ENCODE results near the gene MYOM3.

The MYOM3 gene

DNA sequence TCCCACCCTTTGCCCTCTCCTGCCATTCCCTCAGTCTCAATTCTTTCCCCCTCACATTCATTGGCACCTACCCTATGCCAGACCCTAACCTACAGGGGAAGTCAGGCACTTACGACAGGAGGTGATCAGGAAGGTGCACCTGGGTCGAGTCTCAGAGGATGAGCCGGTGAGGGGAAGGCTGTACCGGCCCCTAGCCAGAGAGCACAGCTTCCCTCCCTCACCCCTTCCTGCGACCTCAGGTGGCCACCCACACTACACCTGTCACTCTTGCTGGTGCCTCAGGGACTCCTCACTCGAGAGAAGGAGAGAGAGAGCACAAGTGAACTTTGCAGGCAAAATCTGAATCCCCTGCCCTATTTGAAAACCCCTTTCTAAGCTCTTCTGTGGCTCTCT, 1.7 kb upstream of the MYOM3 start:
- DNase-seq: no peak

DNA sequence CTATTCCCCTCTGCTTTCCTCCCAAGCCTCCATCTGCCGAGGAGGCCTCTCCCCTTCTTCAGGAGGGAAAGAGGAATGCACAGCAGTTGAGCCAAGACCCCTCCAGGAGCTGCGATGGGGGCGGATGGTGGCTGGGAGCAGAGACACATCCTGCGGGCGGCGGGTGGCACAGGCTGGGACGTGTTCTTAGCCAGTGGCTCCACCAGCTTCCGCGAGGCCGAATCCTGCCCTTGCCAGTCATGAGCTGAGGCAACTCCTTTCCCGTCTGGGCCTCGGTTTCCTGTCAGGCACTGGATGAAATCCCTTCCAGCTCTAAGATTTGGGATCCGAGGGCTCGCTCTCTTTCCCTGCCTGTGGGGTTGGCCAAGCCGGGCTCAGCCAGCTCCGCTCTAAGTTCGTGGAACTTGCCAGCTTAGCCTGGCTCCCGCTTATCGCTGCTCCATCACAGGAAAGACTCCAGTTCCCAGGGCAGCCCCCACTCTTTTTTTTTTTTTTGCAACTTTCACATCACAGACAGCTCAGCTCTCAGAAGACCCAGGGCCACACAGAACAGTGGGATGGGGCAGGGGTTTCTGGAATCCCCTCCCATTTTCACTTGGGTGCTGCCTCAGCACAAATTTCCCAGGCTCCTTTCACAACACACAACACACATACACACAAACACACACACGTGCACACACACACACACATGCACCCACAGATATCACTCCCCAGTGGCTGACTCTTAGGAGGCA, 506 bp downstream of the MYOM3 start:
- no peak for DNase-seq

DNA sequence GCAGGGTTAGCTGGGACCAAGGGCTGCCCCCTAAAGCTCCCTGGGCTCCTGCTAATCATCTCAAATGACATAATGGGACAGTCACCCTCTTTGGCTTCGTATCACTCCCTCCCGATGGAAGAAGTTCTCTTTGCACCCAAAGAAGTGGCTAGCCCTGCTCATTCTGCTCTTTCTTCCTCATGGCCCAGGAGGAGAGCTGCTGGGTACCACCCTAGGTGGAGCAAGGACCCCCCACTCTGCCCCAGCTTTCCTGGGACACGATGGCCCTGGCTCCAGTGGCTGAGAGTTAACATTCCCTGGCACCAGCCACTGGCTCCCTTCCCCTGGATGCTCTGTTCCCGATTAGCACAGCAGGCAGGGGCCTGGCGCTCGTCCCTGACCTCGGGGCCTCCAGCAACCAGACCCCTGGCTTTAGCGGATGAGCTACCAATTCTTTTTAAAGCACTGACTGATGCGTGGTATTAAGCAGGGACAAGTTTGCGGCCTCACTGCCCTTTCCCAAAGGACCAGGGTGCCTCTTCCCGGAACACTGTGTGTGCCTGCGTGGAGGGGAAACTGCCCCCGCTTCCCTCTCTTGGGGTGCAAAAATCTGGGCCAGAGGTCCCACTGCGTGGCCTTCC, 1.2 kb downstream of the MYOM3 start:
- DNase-seq: no peak

DNA sequence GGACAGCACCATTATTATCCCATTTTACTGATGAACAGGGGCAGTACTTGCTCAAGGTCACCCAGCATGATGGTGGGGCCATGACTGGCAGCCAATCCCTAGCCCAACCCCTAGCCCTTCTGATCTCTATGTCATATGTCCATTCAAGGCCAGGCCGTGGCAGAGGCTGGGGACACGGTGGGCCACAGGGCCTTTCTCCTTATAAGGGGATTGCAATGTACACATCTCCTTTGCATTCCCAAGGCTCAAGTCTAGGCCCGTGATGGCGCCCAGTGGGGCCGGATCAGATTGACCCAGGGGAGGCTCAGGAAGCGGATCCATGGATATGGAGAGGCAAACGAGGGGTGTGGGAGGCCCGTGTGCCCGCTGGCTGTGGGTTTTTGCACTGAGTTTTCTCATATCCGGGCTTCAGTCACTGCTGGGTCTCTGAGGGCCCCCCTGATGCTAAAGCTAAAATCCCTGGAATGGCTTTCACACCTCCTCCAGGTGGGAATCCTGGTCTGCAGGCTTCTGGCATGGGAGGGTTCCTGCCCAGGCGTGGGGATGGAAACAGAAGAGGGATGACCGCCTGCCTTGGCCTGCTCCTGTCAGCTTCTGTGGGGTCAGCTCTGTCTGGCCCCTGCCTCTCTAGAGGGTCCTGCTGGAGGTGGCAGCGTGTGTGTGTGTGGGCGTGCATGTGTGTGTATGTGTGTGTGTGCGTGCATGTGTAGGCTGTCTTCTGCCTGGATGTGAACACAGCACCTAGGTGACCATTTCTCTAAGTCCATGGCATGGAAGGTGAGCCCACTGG, 2.1 kb downstream of the MYOM3 start:
- no peak for DNase-seq

DNA sequence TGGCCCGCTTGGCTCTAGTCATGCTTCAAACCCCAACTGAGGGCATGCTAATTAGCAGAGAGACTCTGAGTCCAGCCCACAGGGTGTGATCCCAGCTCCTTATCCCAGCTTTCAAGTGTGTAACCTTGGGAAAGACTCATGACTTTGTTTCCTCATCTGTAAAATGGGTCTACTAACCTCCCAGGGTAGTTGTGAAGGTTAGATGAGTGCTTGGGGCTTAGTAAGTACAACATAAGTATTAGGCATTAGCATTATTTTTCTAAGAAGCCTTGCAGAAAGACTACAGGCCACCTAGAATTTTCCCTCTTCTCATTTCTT, 2.8 kb downstream of the MYOM3 start:
- no peak for DNase-seq

DNA sequence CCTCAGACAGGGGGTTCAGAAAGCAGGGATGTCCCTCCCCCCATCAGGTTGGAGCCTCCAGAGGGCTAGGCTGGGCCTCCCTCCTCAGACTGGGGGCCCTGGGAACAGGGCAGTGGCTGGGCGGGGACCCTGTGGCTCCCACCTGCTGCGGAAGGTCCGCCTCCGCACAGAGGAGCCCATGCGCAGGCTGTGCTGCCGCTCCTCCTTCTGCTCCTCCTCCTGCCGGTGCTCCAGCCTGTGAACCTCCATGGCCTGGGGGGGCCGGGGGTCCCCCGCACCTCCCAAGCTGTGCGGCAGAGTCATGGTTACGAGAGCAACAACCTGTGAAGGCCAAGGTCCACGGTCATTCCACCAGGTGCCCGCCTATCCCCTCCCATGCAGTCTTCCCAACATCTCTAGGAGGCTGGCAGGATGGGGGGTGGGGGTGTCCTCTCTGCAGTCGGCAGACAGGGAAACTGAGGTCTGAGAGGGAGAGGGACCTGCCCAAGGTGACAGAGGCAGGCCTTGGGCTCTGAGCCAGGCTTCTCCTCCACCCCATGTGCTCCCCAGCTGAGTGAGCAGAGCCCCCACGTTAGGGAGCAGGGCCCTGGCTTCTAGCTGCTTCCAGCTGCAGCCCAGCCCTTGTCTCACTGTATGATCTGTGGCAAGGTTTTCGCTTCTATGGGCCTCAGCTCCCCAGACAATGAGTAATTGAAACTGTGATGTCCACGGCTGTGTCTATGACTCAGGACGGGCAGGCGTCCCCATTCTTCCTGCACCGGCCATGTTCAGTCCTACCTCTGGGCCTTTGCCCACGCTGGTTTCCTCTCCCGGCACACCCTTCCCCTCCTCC, 3.4 kb downstream of the MYOM3 start:
- no peak for DNase-seq

DNA sequence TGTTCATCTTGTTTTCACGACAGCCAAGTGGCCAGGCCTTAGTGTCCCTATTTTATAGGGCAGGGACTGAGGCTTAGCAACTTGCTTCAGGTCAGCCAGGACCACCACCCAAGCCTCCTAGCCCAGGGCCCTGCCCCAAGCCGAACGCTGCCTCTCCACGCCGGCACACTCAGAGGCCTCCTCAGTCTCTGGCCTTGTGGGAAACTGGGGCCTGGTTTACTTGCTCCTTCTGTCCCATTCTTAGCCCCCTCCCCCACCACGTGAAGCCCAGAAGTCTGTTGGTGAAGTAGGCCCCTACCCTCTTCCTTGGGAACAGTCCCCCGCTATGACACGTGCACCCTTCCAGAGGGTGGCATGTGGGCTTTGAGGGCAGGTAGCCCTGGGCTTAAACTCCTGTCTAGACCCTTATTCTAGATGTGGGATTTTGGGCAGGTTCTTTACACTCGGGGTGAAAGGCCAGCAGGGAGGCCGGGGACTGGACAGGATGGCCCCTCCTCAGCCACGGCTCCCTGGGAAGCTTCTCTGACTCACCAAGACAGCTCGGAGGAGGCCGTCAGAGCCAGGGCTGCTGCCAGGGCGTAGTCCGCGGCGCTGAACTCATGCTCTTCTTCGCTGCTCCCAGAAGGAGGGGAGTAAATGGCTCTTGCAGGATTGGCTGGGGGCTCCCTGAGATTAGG, 4.3 kb downstream of the MYOM3 start:
- no peak for DNase-seq

DNA sequence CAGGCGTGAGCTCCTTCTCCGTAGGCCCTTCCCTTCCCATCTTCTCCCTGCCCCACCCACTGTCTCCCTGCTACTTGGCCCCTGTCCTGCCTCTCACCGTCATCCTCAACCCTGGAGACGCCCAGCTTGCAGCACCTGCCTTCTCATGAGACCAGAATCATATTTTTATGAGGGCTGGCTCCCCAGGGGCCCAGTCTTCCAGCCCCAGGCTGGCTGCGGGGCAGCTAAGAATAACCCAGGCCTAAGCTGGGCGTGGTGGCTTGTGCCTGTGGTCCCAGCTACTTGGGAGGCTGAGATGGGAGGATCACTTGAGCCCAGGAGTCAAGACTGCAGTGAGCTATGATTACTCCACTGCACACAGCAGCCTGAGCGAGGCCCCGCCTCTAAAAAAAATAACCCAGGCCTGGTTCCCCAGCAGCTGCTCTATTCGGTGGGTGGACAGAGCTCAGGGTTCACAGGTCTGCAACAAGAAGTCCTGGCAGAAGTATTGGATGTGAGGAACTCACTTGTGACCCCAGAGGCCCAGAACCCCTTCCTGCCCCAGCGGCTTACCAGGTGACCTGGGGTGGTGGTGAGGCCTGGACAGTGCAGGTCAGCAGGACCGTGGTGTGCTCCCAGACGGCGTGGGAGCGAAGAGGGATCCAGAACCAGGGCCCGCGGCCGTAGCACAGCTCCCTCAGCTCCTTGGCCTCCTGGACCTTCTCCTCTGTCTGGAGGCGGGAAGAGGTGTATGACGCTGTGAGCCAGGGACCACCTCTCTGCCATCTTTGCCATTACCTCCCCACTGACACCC, 6.4 kb downstream of the MYOM3 start:
- DNase-seq: no peak

DNA sequence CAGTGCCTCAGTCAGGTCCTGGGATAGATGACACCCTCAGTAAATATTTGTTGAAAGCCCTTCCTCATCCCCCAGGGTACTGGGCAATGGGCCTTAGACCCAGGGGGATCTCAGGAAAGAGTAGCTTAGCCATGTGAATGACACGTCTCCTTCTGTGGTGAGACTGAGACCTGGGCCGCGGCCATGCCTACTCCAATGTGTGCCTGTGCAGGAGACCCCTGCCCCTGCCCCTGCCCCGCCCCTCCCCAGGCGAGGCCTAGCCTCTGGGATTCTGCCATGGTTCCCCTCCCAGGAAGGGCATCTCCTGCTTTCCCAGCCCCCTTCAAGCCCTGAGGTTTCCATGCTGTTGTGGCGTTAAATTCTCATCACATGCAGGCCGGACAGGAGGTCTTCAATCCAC, 7.1 kb downstream of the MYOM3 start:
- no peak for DNase-seq

DNA sequence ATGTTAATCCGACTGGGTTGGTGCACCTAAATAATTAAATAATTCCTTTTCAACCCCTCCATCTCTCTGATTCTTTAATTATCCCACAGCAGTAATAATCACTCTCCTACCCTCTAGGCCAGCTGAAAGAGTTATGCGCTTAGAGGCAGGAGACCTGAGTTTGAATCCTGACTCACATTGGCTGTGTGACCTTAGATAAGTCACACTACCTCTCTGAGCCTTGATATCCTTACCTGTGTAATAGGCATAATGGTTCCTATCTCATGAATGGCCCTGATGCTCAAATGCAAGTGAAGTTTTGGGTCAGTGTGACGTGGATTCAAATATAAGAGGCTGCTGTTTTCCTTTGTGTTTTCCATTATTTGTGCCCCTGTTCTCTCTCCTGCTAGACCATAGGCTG, 8.1 kb downstream of the MYOM3 start:
- DNase-seq: no peak

DNA sequence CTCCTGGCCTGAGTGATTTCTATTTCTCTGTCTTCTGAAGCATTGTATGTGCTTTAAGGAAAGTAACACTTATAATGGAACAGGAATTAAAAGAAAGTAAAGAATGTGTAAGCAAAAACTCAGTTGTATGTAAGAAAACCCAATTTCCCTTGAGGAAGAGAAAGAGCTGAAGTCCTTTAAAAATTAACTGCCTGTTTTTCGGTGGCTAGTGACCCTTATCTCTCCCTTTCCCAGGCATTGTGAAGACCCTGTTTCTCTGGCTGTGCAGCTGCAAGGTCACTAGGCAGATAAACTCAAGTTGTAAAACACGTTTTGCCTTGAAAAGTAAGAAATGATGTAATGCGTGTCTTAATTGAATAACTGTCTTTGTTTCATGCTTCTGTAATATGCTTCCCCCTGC, 8.5 kb downstream of the MYOM3 start:
- DNase-seq: no peak

DNA sequence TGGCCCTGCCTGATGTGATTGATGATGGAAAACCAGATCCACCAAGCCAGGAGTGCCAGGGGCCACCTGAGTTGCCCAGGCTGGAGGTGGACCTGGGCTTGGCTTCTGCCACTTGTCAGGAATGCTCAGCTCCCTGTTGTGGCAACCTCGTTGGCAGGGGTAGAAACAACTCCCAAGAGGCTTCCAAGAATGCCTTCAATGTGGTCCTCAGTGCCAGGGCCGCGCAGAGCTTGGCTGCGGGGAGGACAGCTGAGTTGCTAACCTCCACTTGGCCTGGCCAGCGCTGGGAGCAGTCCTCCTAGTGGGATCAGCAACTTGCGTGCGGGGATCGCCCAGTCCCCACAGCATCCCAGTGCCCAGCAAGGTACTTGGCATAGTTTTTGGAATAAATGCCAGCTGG, 9.0 kb downstream of the MYOM3 start:
- DNase-seq: no peak

DNA sequence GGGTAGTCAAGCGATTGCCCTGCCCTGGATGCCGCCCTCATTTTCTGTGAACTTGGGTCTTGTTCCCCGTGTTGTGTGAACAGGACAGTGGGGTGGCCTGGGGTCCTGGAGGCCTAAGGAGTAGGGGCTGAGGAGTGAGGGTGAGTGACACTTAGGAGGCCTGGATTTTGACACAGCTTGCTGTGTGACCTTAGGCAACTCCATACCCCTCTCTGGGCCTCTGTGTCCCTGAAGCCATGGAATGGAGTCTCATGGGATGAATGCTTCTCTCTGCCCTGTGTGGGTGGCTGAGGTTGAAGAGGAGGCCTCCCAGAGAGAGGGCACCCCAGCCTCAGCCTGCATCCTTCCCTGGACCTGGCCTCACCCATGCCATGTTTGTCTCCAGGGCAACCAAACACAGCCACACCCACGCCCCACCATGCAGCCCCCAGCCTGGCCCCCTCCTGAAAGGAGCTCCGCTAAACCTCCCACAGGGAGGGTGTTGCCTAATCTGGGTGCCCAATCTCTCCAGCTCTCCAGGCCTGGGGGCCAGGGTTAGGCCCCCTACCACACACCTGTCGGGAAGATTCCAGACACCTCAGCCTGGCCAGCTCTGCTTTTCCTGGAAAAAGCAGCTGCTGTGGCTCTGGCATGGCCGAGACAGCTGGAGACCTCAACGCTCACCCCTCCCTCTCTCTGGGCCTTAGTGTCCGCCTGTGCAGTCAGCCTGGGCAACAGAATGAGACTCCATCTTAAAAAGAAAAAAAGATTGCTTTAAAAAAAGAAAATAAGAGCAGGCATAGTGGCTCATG, 9.9 kb downstream of the MYOM3 start:
- no peak for DNase-seq

DNA sequence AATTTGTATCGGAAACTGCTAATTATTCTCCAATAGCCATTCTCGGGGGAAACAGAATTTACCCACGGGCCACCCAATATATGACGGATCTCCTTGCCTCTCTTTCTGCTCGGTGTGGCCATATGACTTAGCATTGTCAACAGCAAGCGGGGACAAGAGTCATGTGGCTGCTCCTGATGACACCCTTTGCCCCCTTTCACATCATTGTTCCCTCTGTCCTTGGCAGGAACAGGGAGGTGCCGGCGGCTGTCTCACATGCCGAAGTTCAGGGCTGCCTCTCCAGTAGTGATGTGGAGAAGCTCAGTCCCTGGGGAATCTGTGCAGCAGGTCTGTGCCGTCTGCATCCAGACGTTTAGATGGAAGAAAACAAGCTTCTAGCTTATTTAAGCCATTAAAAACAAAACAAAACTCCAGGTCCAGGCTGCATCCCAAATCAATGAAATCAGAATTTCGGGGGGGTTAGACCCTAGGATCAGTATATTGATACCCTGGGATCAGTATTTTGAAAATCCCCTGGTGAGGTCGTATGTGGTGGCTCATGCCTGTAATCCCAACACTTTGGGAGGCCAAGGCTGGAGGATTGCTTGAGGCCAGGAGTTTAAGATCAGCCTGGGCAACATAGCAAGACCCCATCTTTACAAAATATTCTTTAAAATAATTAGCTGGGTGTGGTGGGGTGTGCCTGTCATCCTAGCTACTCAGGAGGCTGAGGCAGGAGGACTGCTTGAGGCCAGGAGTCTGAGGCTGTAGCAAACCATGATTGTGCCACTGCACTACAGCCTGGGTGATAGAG, 10.8 kb downstream of the MYOM3 start:
- no peak for DNase-seq

DNA sequence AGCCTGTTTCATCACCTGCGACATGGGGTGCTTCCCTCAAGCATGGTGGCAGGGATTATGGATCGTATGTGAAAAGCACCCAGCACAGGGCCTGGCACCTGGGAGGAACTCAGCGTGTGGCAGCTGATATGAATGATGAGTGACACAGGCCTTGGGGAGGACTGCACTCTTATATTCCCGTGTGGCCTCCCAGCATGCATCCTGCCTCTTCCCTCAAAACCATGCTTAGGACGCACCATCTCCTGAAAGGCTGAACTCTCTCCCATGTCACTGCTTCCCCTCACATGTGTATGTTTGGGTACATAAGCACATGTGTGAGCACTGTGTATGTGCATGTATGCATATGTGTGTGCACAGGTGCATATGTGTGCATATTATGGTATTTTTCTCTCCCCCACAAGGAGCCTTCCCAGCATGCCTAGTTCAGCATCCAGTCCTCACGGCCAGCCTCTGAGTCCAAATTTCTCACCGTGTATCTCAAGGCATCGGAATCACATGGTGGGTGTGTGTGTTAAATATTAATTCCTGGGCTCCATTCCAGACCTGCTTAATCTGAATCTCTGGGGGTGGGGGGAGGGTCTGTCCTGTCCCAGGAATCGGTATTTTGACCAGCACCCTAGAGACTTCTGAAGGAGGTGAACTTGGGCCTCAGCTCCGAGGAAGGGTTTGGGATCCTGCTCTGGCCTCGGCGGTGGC, 12.8 kb downstream of the MYOM3 start:
- no peak for DNase-seq

DNA sequence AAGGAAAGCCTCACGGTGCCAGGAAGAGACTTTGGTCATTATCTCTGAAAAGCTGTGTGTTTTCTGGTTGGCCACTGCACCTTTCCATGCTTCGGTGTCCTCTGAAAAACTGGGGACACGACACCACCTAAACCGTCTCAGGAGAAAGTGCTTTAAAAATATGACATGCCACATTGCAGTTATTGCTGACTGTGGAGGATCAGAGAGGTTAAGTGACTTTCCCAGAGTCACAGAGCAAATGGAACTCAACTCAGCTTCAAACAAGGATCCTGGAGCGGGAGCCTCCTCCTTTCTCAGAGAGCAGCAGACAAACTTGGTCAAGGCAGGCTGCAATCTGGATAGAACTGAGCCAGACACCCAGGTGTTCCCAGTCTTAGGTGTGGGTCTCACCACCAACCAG, 13.8 kb downstream of the MYOM3 start:
- no peak for DNase-seq

DNA sequence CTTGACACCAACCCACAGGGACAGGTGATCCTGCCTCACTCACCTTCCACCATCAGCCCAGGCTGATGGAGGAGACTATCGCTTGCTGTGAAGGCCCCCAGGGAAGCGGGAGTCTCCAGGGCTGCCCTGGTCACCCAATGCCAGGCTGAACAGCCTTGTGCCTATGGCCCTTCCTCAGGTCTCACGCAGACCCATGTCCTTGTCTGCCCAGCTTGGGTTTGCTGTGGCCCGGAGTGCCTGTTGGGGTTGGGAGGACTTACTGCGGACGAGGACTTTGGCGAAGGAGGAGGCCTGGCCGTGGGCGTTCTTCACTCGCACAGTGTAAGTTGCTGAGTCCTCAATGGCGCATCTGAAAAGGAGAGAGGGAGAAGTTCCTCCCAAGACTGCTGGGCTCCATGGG, 14.3 kb downstream of the MYOM3 start:
- no peak for DNase-seq

DNA sequence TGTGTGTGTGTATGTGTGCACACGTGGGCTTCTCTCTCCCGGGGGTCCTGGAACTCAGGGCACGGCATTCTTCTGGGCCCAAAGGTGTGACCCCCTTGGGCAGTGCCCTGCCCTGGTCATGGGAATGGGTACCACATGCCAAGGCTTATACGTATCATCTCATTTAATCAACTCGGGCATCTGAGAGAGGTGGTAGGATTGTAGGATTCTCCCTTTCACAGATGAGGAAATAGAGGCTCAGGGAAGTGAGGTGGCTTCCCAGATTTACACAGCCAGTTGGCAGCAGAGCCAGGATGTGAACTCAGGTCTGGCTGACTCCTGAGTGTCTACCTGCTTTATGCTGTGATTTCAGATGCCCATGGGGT, 15.2 kb downstream of the MYOM3 start:
- no peak for DNase-seq

DNA sequence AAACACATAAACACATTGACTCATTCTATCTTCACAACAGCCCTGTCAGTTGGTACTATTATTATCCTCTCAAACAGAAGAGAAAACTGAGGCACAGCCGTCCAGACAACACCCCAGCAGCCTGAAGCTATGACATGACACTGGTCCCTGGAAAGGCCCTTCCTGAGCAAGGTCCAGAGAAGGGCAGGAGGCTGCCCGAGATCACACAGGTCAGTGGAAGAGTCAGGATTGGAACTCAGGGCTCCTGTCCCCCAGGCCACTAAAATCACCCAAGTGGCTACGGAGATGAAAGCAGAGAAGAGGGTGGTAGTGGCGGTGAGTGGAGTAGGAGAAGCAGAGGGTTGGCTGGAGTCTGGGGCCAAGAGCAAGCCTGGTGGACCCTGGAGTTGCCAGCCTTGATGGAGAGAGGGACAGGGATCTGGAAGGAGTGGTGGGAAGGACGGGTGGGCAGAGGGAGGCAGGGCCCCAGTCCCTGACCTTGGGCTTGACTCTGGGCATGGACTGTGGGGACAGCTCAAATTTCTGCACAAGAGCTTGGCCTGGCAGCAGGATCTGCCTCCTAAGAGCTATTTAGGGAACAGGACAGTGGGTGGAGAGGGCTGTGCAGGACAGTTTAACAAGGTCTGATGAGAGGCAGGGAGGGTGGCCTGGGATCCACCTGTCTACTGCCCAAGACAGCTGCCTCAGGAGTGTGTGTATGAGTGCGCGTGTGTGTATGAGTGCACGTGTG, 15.8 kb downstream of the MYOM3 start:
- DNase-seq: no peak

Measured in NCI-H187 (cell line).